Ramos (cell line): ENCODE data around the gene GORASP1.
"Not testable (repeated sequence)": the region's sequence is repeated elsewhere in the genome, so short reads cannot be mapped to it uniquely, and the experiment has no call there.

Experiments
- in situ Hi-C: fragments of 300-500 bp; cut with MboI; formaldehyde crosslinking; loops from one replicate; pipeline ENCODE4 v1.14.3; 2022; ENCODE audit warnings: low sequenced_read_pairs; ENCODE audit not compliant: unreplicated experiment

GORASP1 gene

DNA sequence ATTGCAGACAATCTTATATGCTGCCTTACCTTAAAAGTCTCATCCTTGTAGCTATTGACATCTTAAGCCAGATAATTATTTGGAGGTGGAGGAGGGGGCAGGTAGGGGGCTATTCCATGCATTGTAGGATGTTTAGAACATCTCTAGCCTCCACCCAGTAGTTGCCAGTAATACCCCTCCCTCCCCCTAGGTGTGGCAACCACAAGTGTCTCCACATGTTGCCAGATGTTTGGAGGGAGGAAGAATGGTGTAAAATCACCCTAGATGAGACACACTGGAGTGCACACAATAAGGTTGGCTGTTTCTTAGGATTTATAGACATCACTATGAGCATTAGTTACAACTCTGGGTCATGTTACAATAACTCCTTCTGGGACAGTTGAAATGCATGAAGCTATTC is 27.4 kb downstream of the GORASP1 start:
- in situ Hi-C loops: no loop called here

GRCh38 chr3:39079530-39079929 is 27.9 kb downstream of the GORASP1 start:
- in situ Hi-C loops: no loop called here

- in situ Hi-C loops: no loop called here
Observed at GRCh38 chr3:39075910-39076309, 31.5 kb downstream of the GORASP1 start.

- in situ Hi-C loops: no loop called here
Observed at GRCh38 chr3:39068556-39068955, 38.9 kb downstream of the GORASP1 start.

DNA sequence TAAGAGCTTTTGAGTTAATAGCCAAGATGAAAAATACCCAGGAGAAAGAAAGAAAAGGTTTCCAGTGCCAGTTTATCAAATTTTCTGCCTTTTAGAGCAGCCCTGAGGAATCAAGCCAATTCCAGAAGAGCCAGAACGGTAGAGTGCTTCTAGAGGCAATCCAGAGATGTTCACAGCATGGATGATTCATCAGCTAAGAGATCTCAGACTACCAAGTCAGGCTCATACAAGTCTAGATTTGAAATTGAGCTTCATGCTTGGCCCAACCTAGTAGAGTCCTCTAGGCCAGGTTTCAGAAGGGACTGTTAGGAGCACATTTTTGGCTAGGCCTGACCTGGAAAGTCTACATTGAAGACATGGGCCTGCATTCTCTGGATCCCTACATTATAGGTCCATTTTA is 40.1 kb downstream of the GORASP1 start:
- in situ Hi-C loops: no loop called here

GRCh38 chr3:39065197-39065596 is 42.2 kb downstream of the GORASP1 start:
- in situ Hi-C loops: no loop called here

- in situ Hi-C loops: no loop called here
Observed at GRCh38 chr3:39064646-39065045, 42.8 kb downstream of the GORASP1 start.

GRCh38 chr3:39063143-39063542 is 44.3 kb downstream of the GORASP1 start:
- in situ Hi-C loops: no loop called here

GRCh38 chr3:39062180-39062579 is 45.2 kb downstream of the GORASP1 start:
- in situ Hi-C loops: no loop called here

GRCh38 chr3:39061228-39061627 is 46.2 kb downstream of the GORASP1 start:
- in situ Hi-C loops: not testable (repeated sequence)

GRCh38 chr3:39056151-39056550 is 51.3 kb downstream of the GORASP1 start:
- in situ Hi-C loops: no loop called here

DNA sequence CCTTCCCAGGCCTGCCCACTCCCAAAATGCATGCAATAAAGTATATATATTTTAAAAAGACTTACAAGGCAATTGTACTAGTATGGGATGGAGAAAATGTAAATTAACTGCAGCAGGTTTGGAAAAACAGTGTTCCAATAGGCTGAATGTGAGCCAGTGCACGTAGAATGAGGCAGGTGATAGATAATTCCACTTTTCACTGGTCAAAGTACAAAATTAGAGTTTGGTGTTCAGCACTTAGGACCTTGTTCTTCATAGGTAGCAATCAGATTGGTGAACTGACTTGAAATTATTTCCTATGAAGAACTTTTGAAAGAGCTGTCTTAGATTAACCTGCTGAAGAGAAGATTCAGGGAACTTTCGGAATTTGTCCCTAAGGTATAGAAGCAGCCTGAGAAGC is 53.7 kb downstream of the GORASP1 start:
- in situ Hi-C loops: no loop called here

- in situ Hi-C loops: no loop called here
Observed at GRCh38 chr3:39052583-39052982, 54.8 kb downstream of the GORASP1 start.

- in situ Hi-C loops: no loop called here
Observed at GRCh38 chr3:39051649-39052561, 55.5 kb downstream of the GORASP1 start, which contains the start of the genes SCN11A and WDR48. TSS of gene SCN11A (minus strand) at chr3:39051944. CDS start at chr3:38950362, 101,582 bp downstream. TSS of gene WDR48 (plus strand) at chr3:39052016. CDS start at chr3:39052026, 10 bp downstream.

DNA sequence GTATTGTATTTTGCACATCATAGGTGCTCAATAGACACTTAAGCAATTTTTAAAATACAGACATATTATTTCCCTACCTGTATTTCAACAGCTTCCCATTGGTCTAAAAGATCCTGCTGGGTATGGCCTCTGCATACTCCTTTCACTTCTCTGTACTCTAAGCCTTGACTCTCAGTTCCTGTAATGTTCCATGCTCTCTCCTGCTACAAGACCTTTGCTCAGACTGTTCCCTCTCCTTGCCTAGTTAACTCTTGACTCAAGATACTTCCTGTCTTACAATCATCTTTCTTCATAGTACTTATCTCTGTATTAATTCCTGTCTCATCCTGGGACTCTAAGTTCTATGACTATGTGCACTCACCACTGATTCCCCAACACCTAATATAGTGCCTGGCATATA is 57.4 kb downstream of the GORASP1 start:
- in situ Hi-C loops: no loop called here
